H1 (cell line): Measurements from ENCODE around the gene SLC39A8. TPM values are rescaled to one million over a fixed set of nuclear protein-coding genes. Genes with fewer than 3 reads are reported as not detected.

Experiments
- CTCF ChIA-PET: fragments of 300-600 bp; sonication (Branson Sonifier 250); formaldehyde crosslinking; loops from one replicate; lab custom pipeline; 2021; ENCODE audit not compliant: partially characterized antibody; lab: Charles Lee
- POLR2A ChIA-PET: fragments of 300-600 bp; sonication (Branson Sonifier 250); formaldehyde crosslinking; loops from one replicate; lab custom pipeline; 2021; ENCODE audit warnings: inconsistent platforms; ENCODE audit not compliant: partially characterized antibody; lab: Charles Lee
- DNase-seq, 2 experiments: peaks; one replicate each; pipeline versions ENCODE4 v3.0.0 to v3.0.0-alpha.2; 2010 to 2022; ENCODE audit warnings: low spot score in 2 of 2, low read depth in 1 of 2, mixed read lengths in 1 of 2
- FAIRE-seq: peaks from 2 replicates; lab custom pipeline; 2011; peaks lifted over from hg19 to GRCh38; lab: Jason Lieb, UNC
- H2AFZ ChIP-seq: 2 replicates; pipeline ENCODE4 v1.8.1; 2012; ENCODE audit warnings: low read length, inconsistent platforms
- H2AK5ac ChIP-seq: 2 replicates; pipeline ENCODE4 v1.6.1; 2013; ENCODE audit warnings: low read depth, low read length
- H2BK120ac ChIP-seq: replicated peaks from 2 replicates; pipeline ENCODE3; 2013; ENCODE audit warnings: low read depth, low read length, inconsistent platforms
- H2BK12ac ChIP-seq: 2 replicates; pipeline ENCODE4 v1.6.1; 2013; ENCODE audit warnings: low read depth, low read length
- H2BK15ac ChIP-seq: 2 replicates; pipeline ENCODE4 v1.6.1; 2013; ENCODE audit warnings: low read length
- H2BK20ac ChIP-seq: 2 replicates; pipeline ENCODE4 v1.6.1; 2013; ENCODE audit warnings: low read length
- H2BK5ac ChIP-seq: 2 replicates; pipeline ENCODE4 v1.6.1; 2013; ENCODE audit warnings: low read depth, low read length
- H3K14ac ChIP-seq: 2 replicates; pipeline ENCODE4 v1.6.1; 2013; ENCODE audit warnings: inconsistent platforms; ENCODE audit not compliant: insufficient read length
- H3K18ac ChIP-seq: 2 replicates; pipeline ENCODE4 v1.6.1; 2013; ENCODE audit warnings: low read length; ENCODE audit errors: extremely low read depth
- H3K23ac ChIP-seq: 2 replicates; pipeline ENCODE4 v1.6.1; 2013; ENCODE audit warnings: inconsistent platforms; ENCODE audit not compliant: insufficient read length
- H3K23me2 ChIP-seq: 2 replicates; pipeline ENCODE4 v1.6.1; 2013; ENCODE audit warnings: low read depth, low read length
- H3K27ac ChIP-seq: 2 replicates; pipeline ENCODE4 v1.6.1; 2011; ENCODE audit warnings: low read depth, low read length, inconsistent platforms
- H3K27me3 ChIP-seq, 4 experiments: replicated peaks in 1 of 4; 1 replicate in 1 of 4; 2 replicates in 3 of 4; pipeline versions ENCODE4 v1.6.1 to v1.8.1; 2011 to 2013; ENCODE audit warnings: low read length in 3 of 4, mild to moderate bottlenecking in 3 of 4, inconsistent platforms in 2 of 4, mixed read lengths in 2 of 4, moderate library complexity in 1 of 4; ENCODE audit not compliant: control insufficient read depth in 3 of 4, insufficient read depth in 3 of 4; ENCODE audit errors: extremely low read depth in 1 of 4
- H3K36me3 ChIP-seq, 4 experiments: 2 replicates each; pipeline versions ENCODE4 v1.6.1 to v1.8.1; 2011 to 2013; ENCODE audit warnings: mild to moderate bottlenecking in 4 of 4, low read length in 3 of 4, moderate library complexity in 2 of 4, control low read depth in 1 of 4, inconsistent platforms in 1 of 4; ENCODE audit not compliant: insufficient read depth in 4 of 4, control insufficient read depth in 2 of 4
- H3K4ac ChIP-seq: replicated peaks from 2 replicates; pipeline ENCODE3; 2013; ENCODE audit warnings: low read length, low read depth, mixed read lengths, inconsistent platforms; ENCODE audit not compliant: insufficient read length
- H3K4me1 ChIP-seq, 4 experiments: replicated peaks in 1 of 4; 1 replicate in 1 of 4; 2 replicates in 3 of 4; pipeline versions ENCODE4 v1.6.1 to v1.8.1; 2011 to 2013; ENCODE audit warnings: low read length in 3 of 4, inconsistent platforms in 2 of 4, mixed read lengths in 1 of 4; ENCODE audit not compliant: insufficient read depth in 4 of 4, control insufficient read depth in 3 of 4
- H3K4me2 ChIP-seq, 2 experiments: 2 replicates each; pipeline versions ENCODE4 v1.6.1 to v1.8.1; 2011 to 2013; ENCODE audit warnings: low read depth in 2 of 2, low read length in 2 of 2, control low read depth in 1 of 2, inconsistent platforms in 1 of 2, mild to moderate bottlenecking in 1 of 2; ENCODE audit not compliant: insufficient read depth in 1 of 2
- H3K4me3 ChIP-seq, 4 experiments: fragments of 200-600, 300-600 bp in 1 of 4; sonication (generic), shearing (Covaris generic), sonication (Bioruptor Twin) in 1 of 4; 2 replicates each; pipeline versions ENCODE4 v1.5.1 to v1.8.1; 2011 to 2016; ENCODE audit warnings: low read length in 4 of 4, low read depth in 3 of 4, control low read depth in 2 of 4, inconsistent platforms in 2 of 4, mild to moderate bottlenecking in 2 of 4, mixed read lengths in 1 of 4, moderate library complexity in 1 of 4; ENCODE audit not compliant: insufficient read depth in 2 of 4; ENCODE audit errors: extremely low read depth in 1 of 4
- H3K56ac ChIP-seq: replicated peaks from 2 replicates; pipeline ENCODE3; 2013; ENCODE audit warnings: low read depth, mild to moderate bottlenecking, mixed read lengths, low read length, inconsistent platforms; ENCODE audit not compliant: insufficient read length
- H3K79me1 ChIP-seq: 2 replicates; pipeline ENCODE4 v1.6.1; 2013; ENCODE audit warnings: low read depth, low read length, control low read depth
- H3K79me2 ChIP-seq, 2 experiments: 2 replicates each; pipeline versions ENCODE4 v1.6.1 to v1.8.1; 2012 to 2013; ENCODE audit warnings: low read length in 2 of 2, mild to moderate bottlenecking in 2 of 2, inconsistent platforms in 1 of 2; ENCODE audit not compliant: insufficient read depth in 2 of 2, control insufficient read depth in 1 of 2
- H3K9ac ChIP-seq, 4 experiments: replicated peaks in 1 of 4; 1 replicate in 1 of 4; 2 replicates in 3 of 4; pipeline versions ENCODE4 v1.6.1 to v1.8.1; 2011 to 2013; ENCODE audit warnings: low read depth in 3 of 4, low read length in 3 of 4, control low read depth in 2 of 4, mild to moderate bottlenecking in 2 of 4, moderate library complexity in 2 of 4, inconsistent platforms in 1 of 4; ENCODE audit errors: extremely low read depth in 1 of 4
- H3K9me3 ChIP-seq, 2 experiments: 2 replicates each; pipeline versions ENCODE4 v1.6.1 to v1.8.1; 2012 to 2013; ENCODE audit warnings: mild to moderate bottlenecking in 2 of 2, moderate library complexity in 2 of 2, control low read depth in 1 of 2, inconsistent platforms in 1 of 2, low read depth in 1 of 2, low read length in 1 of 2, mixed read lengths in 1 of 2; ENCODE audit not compliant: insufficient read depth in 2 of 2
- H4K20me1 ChIP-seq, 2 experiments: replicated peaks in 1 of 2; 2 replicates each; pipeline versions ENCODE3 to v1.8.1; 2011 to 2013; ENCODE audit warnings: inconsistent platforms in 2 of 2, low read length in 2 of 2, mild to moderate bottlenecking in 1 of 2; ENCODE audit not compliant: insufficient read depth in 2 of 2, control insufficient read depth in 1 of 2
- H4K5ac ChIP-seq: 2 replicates; pipeline ENCODE4 v1.6.1; 2013; ENCODE audit warnings: low read length, low read depth, mixed read lengths, inconsistent platforms; ENCODE audit not compliant: insufficient read length
- H4K8ac ChIP-seq: 2 replicates; pipeline ENCODE4 v1.8.0; 2013; ENCODE audit warnings: mild to moderate bottlenecking, moderate library complexity, low read length, inconsistent platforms; ENCODE audit not compliant: insufficient read depth; ENCODE audit errors: extremely low read depth
- H4K91ac ChIP-seq: replicated peaks from 2 replicates; pipeline ENCODE3; 2013; ENCODE audit warnings: low read length, mixed read lengths, inconsistent platforms; ENCODE audit not compliant: insufficient read length
- CBX5 ChIP-seq: fragments of 300-800, 300-1000 bp; sonication (generic); IDR thresholded peaks from 2 replicates; pipeline ENCODE4 v1.7.1; 2016; ENCODE audit warnings: antibody characterized with exemption, low read length, low read depth
- CHD2 ChIP-seq: IDR thresholded peaks from 2 replicates; pipeline ENCODE4 v1.6.1; 2012; ENCODE audit warnings: low read length, improper control_type of control experiment
- WGBS, 2 experiments: shearing (Covaris generic) in 1 of 2; methylation state at CpG; one replicate each; pipeline versions ENCODE4 v1.1.6 to v1.1.7; 2013 to 2015; ENCODE audit warnings: low lambda C conversion rate in 2 of 2, mixed read lengths in 2 of 2, inconsistent platforms in 1 of 2, low coverage in 1 of 2, missing lambda C conversion rate in 1 of 2; ENCODE audit not compliant: insufficient replicate concordance in 2 of 2, insufficient coverage in 1 of 2, insufficient read length in 1 of 2; ENCODE audit errors: extremely low coverage in 1 of 2, missing lambda C conversion rate in 1 of 2; 5-methylcytosine and 5-hydroxymethylcytosine counted together
- polyA plus RNA-seq, 7 experiments: library from polyadenylated mRNA; depleted of rRNA in 3 of 7; stranded (reverse) in 5 of 7; unstranded in 2 of 7; fragments of >200 nt in 5 of 7; fragments of 200-250 nt in 2 of 7; gene quantifications; 1 replicate in 5 of 7; 2 replicates in 1 of 7; 4 replicates in 1 of 7; pipeline versions ENCODE4 v1.2.1 to v1.2.3, GENCODE V29; 2011 to 2013; ENCODE audit warnings: missing spikeins in 2 of 7, mixed read lengths in 2 of 7
- total RNA-seq: library from RNA; stranded (reverse); fragmentation: NEBNext Ultra II Directional; extraction: Animal tissue kit (Norgen Biotek cat#: 25700); gene quantifications from 2 replicates; pipeline ENCODE4 v1.2.1, GENCODE V29; 2021

The SLC39A8 gene
- total and polyA plus RNA-seq, 2 of the 8 experiments (the other 6 are each of a cell fraction or from before 2014, with no cell fraction given), result 6.4 to 38.7 TPM

GRCh38 chr4:102223461-102223860 lies 121.8 kb downstream of the SLC39A8 start:
- TF ChIP-seq CHD2 (no peak), CBX5 (no peak)
- Histone ChIP-seq H3K23me2 (no peaks in the 10 kb centered on the region), H2BK15ac (no peak overlapping the region), H4K8ac (no peak overlapping the region), H3K79me1 (no peaks in the 10 kb centered on the region), H2BK20ac (no peak overlapping the region), H3K36me3 (no peaks in the 10 kb centered on the region), H3K56ac (no peak overlapping the region), H3K9me3 (peaks cover 0 to 4% of the 10 kb centered on the region in 2 experiments; a peak in 2 of 4 replicates), H2BK12ac (no peak overlapping the region), H3K79me2 (no peaks in the 10 kb centered on the region), H4K91ac (no peak overlapping the region), H3K4ac (no peak overlapping the region), H2BK120ac (no peak overlapping the region), H2BK5ac (no peak overlapping the region), H2AK5ac (no peak overlapping the region), H4K20me1 (no peaks in the 10 kb centered on the region), H3K18ac (no peak overlapping the region), H3K4me1 (peaks cover 0 to 7% (median 4%) of the 10 kb centered on the region in 4 experiments; a peak in 4 of 7 replicates), H3K27me3 (no peaks in the 10 kb centered on the region), H2AFZ (no peak overlapping the region), H3K4me3 (no peak overlapping the region), H3K9ac (no peak overlapping the region), H3K14ac (no peak overlapping the region), H3K23ac (no peak overlapping the region), H4K5ac (no peak overlapping the region), H3K27ac (no peak overlapping the region), H3K4me2 (no peak overlapping the region)
- DNase-seq (no peak), FAIRE-seq (no peak)
- POLR2A ChIA-PET, result no interaction called here
- CTCF ChIA-PET, result interaction anchor here (1.1 kb wide), 1 partner anchor 10 kb away, joined by 4 read pairs; no protein-coding TSS in a partner anchor
- WGBS, 2 experiments, result 83% methylated on average over 1 of the region's 1 CpG; no CpG with 5 or more reads in 1 of the 2 experiments
